ENCODE measurements around the gene FHOD3. TPM values are rescaled to one million over a fixed set of nuclear protein-coding genes. Genes with fewer than 3 reads are reported as not detected.

Gene FHOD3
- total and polyA plus RNA-seq, 7 experiments from 2014 or later: not detected

DNA sequence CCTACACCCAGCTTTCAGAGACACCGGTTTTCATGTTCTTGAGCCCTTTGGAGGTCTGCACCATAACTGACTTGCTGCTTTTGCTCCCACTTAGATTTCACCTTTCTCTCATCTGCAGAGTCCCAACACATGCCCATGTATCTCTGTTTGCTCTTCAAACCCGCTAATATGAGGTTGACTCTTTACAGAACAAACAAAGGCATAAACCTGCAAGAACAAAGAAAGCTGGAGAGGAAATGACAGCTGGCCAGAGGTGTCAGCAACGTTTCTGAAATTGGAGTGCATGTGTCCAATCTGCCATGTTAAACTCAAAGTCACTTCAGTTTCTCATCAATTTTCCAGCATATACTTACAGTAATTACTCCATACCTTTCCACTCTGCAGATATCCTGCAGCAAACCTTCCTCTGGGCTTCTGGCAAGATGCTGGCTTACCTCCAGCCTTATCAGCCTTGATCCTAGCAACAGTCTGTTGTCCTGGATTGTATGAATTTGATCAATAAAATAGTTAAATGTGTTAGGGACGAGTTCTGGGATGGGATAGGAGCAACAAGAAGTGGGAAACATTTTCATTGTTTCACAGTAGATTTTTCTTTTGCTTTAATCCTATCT, 157.4 kb downstream of the FHOD3 start:
- ChIA-PET POLR2A (no interaction called here), CTCF (no interaction called here)
- Histone ChIP-seq H3K27me3 (ENCODE audit: control insufficient read depth in 2 of 2, insufficient read depth in 2 of 2, low read length in 2 of 2) (no peaks in the 10 kb centered on the region), H3K4me3 (ENCODE audit: low read length) (no peak overlapping the region), H3K36me3 (ENCODE audit: control insufficient read depth in 2 of 3, insufficient read depth in 3 of 3, low read length in 3 of 3) (no peaks in the 10 kb centered on the region), H3K4me1 (ENCODE audit: control insufficient read depth in 2 of 2, insufficient read depth in 2 of 2, low read length in 2 of 2) (no peaks in the 10 kb centered on the region), H3K9me3 (ENCODE audit: control insufficient read depth in 2 of 3, low read length in 3 of 3) (no peaks in the 10 kb centered on the region), H3K27ac (ENCODE audit: low read depth, low read length) (no peak overlapping the region)
- no peaks in the 10 kb centered on the region for H3K36me3 Mint-ChIP-seq
- intact Hi-C loops (cut with micrococcal nuclease): no loop called here
- H3K9me3 Mint-ChIP-seq: peaks cover 0 to 4% (median 0%) of the 10 kb centered on the region in 11 donors
- H3K4me3 Mint-ChIP-seq: no peak overlapping the region
- DNase-seq (no peak), ATAC-seq (no peak)
- no peaks in the 10 kb centered on the region for H3K4me1 Mint-ChIP-seq
- peaks cover 4 to 36% (median 18%) of the 10 kb centered on the region in 5 donors for H3K27me3 Mint-ChIP-seq
- H3K27ac Mint-ChIP-seq: no peak overlapping the region

DNA sequence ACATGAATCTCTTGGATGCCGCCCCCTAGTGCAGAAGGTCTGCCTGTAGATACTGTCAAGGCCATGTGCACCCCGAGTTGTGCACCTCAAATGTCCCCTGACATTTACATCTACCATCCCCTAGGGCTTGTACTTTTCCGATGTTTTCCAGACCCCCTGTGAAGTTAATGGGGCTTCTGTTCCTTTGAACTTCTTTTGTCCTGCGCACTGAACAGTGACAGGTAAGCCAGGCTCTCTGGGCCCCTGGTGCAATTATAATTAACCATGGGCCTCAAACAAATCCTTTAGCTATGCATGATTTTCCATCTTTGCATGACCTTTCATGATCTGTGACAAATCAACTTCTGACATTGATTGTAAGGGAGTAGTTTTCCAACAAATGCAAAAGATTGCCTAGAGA, 158.4 kb downstream of the FHOD3 start:
- Histone ChIP-seq H3K9me3 (ENCODE audit: control insufficient read depth in 2 of 3, low read length in 3 of 3) (no peaks in the 10 kb centered on the region), H3K27ac (ENCODE audit: low read depth, low read length) (no peak overlapping the region), H3K27me3 (ENCODE audit: control insufficient read depth in 2 of 2, insufficient read depth in 2 of 2, low read length in 2 of 2) (no peaks in the 10 kb centered on the region), H3K36me3 (ENCODE audit: control insufficient read depth in 2 of 3, insufficient read depth in 3 of 3, low read length in 3 of 3) (no peaks in the 10 kb centered on the region), H3K4me3 (ENCODE audit: low read length) (no peak overlapping the region), H3K4me1 (ENCODE audit: control insufficient read depth in 2 of 2, insufficient read depth in 2 of 2, low read length in 2 of 2) (no peaks in the 10 kb centered on the region)
- Mint-ChIP-seq H3K36me3 (no peaks in the 10 kb centered on the region), H3K4me1 (no peaks in the 10 kb centered on the region), H3K27ac (no peak overlapping the region), H3K4me3 (no peak overlapping the region), H3K27me3 (peaks cover 4 to 33% (median 18%) of the 10 kb centered on the region in 5 donors), H3K9me3 (peaks cover 0 to 2% (median 0%) of the 10 kb centered on the region in 11 donors)
- DNase-seq (no peak), ATAC-seq (no peak)
- ChIA-PET POLR2A (no interaction called here), CTCF (no interaction called here)
- intact Hi-C loops (cut with micrococcal nuclease): no loop called here

DNA sequence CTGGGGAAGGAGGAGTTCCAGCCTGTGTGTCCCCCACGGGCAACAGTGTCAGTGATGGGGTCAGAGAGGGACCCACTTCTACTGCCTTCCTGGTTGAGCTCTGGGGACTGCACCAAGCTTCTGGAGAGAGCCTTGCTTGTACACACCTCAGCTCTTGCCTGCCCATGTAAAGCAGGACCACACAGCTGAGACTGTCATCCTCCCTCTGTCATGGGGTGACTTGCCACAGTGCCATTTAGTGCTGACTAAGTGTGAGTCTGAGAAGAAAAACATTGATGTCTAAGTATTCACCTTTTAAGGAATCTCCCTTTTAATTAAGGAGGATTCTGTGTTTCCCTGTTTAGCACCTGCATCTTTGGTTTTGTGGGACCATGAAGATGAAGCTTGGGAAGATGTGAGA, 159.1 kb downstream of the FHOD3 start:
- Histone ChIP-seq H3K4me3 (ENCODE audit: low read length) (no peak overlapping the region), H3K4me1 (ENCODE audit: control insufficient read depth in 2 of 2, insufficient read depth in 2 of 2, low read length in 2 of 2) (no peaks in the 10 kb centered on the region), H3K27ac (ENCODE audit: low read depth, low read length) (no peak overlapping the region), H3K36me3 (ENCODE audit: control insufficient read depth in 2 of 3, insufficient read depth in 3 of 3, low read length in 3 of 3) (no peaks in the 10 kb centered on the region), H3K27me3 (ENCODE audit: control insufficient read depth in 2 of 2, insufficient read depth in 2 of 2, low read length in 2 of 2) (no peaks in the 10 kb centered on the region), H3K9me3 (ENCODE audit: control insufficient read depth in 2 of 3, low read length in 3 of 3) (no peaks in the 10 kb centered on the region)
- Mint-ChIP-seq H3K4me1 (no peaks in the 10 kb centered on the region), H3K4me3 (no peak overlapping the region), H3K27me3 (peaks cover 4 to 33% (median 18%) of the 10 kb centered on the region in 5 donors), H3K9me3 (peaks cover 0 to 2% (median 0%) of the 10 kb centered on the region in 11 donors), H3K36me3 (no peaks in the 10 kb centered on the region), H3K27ac (no peak overlapping the region)
- CTCF ChIA-PET: no interaction called here
- ATAC-seq (no peak), DNase-seq (no peak)
- intact Hi-C loops (cut with micrococcal nuclease): no loop called here
- POLR2A ChIA-PET: no interaction called here

DNA sequence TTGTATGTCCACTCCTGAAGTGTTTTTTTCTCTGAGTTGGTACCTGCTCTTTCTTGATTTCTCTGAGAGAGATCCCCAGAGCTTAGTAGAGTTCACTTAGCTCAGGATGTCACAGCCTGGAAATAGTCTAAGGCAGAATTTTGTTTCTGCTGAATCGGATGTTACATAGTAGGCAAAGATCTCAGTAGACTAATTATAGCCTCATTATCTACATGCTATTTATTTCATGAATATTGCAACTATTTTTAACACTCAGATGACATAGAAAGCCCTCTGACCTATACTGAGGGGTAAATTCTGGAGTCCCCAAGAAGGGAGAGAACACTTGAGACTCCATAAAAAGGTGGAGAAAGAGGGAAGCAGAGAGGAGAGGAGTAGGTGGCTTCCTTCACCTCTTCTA, 160.2 kb downstream of the FHOD3 start:
- ATAC-seq: no peak
- ChIA-PET POLR2A (no interaction called here), CTCF (no interaction called here)
- Histone ChIP-seq H3K4me3 (ENCODE audit: low read length) (no peak overlapping the region), H3K27ac (ENCODE audit: low read depth, low read length) (no peak overlapping the region), H3K4me1 (ENCODE audit: control insufficient read depth in 2 of 2, insufficient read depth in 2 of 2, low read length in 2 of 2) (no peaks in the 10 kb centered on the region), H3K36me3 (ENCODE audit: control insufficient read depth in 2 of 3, insufficient read depth in 3 of 3, low read length in 3 of 3) (no peaks in the 10 kb centered on the region), H3K27me3 (ENCODE audit: control insufficient read depth in 2 of 2, insufficient read depth in 2 of 2, low read length in 2 of 2) (no peaks in the 10 kb centered on the region), H3K9me3 (ENCODE audit: control insufficient read depth in 2 of 3, low read length in 3 of 3) (no peaks in the 10 kb centered on the region)
- Mint-ChIP-seq H3K4me1 (peaks cover 0 to 1% (median 0%) of the 10 kb centered on the region in 7 donors), H3K36me3 (no peaks in the 10 kb centered on the region), H3K9me3 (peaks cover 0 to 2% (median 0%) of the 10 kb centered on the region in 11 donors), H3K27ac (no peak overlapping the region), H3K27me3 (peaks cover 4 to 31% (median 13%) of the 10 kb centered on the region in 5 donors), H3K4me3 (no peak overlapping the region)
- DNase-seq: no peak
- intact Hi-C loops (cut with micrococcal nuclease): no loop called here

DNA sequence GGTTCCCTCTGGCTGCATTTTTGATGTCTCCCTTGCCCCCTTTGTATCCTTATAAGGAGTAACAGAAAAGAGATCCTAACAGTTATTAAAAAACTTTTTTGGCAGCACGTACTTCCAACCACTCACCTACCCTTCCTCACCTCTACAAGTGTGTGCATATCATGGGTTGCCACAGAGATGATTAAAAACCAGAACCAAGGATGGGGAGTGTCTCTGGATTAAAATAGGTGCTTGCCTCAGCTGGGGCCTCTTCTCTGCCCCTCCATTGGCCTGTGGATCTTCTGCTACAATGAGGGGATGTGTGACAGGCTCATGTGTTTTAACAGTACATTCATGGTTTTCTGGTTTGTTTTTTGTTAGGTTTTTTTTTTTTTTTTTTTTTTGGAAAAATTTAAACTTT, 160.8 kb downstream of the FHOD3 start:
- peaks cover 0 to 1% (median 0%) of the 10 kb centered on the region in 7 donors for H3K4me1 Mint-ChIP-seq
- intact Hi-C loops (cut with micrococcal nuclease): no loop called here
- no peak overlapping the region for H3K4me3 Mint-ChIP-seq
- Histone ChIP-seq H3K36me3 (ENCODE audit: control insufficient read depth in 2 of 3, insufficient read depth in 3 of 3, low read length in 3 of 3) (no peaks in the 10 kb centered on the region), H3K9me3 (ENCODE audit: control insufficient read depth in 2 of 3, low read length in 3 of 3) (no peaks in the 10 kb centered on the region), H3K27ac (ENCODE audit: low read depth, low read length) (no peak overlapping the region), H3K27me3 (ENCODE audit: control insufficient read depth in 2 of 2, insufficient read depth in 2 of 2, low read length in 2 of 2) (no peaks in the 10 kb centered on the region), H3K4me3 (ENCODE audit: low read length) (no peak overlapping the region), H3K4me1 (ENCODE audit: control insufficient read depth in 2 of 2, insufficient read depth in 2 of 2, low read length in 2 of 2) (no peaks in the 10 kb centered on the region)
- ChIA-PET POLR2A (no interaction called here), CTCF (no interaction called here)
- peaks cover 4 to 24% (median 13%) of the 10 kb centered on the region in 5 donors for H3K27me3 Mint-ChIP-seq
- DNase-seq (no peak), ATAC-seq (no peak)
- no peaks in the 10 kb centered on the region for H3K36me3 Mint-ChIP-seq
- H3K9me3 Mint-ChIP-seq: peaks cover 0 to 2% (median 0%) of the 10 kb centered on the region in 11 donors
- no peak overlapping the region for H3K27ac Mint-ChIP-seq

DNA sequence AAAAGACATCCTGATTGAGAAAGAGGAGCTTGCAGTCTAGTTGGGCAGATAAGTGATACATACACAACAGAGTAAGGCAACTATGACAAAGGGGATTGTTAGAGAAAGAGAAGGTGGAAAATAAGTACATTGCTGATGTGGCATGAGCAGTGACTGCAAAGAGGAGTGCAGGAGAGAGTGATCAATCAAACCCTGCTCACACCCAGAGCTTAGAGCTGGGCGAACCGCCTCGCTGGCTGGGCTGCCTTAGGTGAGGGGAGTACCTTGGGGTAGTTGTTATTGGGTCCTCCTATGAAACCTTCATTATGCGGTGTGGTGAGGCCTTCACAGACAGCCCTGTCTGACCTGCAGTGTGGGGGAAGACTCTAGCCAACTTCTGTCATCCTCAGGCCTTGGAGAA, 161.7 kb downstream of the FHOD3 start:
- ATAC-seq: no peak
- H3K27ac Mint-ChIP-seq: no peak overlapping the region
- peaks cover 0 to 21% (median 10%) of the 10 kb centered on the region in 5 donors for H3K27me3 Mint-ChIP-seq
- no peaks in the 10 kb centered on the region for H3K36me3 ChIP-seq (ENCODE audit: control insufficient read depth in 2 of 3, insufficient read depth in 3 of 3, low read length in 3 of 3)
- no peaks in the 10 kb centered on the region for H3K27me3 ChIP-seq (ENCODE audit: control insufficient read depth in 2 of 2, insufficient read depth in 2 of 2, low read length in 2 of 2)
- no peaks in the 10 kb centered on the region for H3K4me1 ChIP-seq (ENCODE audit: control insufficient read depth in 2 of 2, insufficient read depth in 2 of 2, low read length in 2 of 2)
- no peaks in the 10 kb centered on the region for H3K36me3 Mint-ChIP-seq
- H3K9me3 ChIP-seq (ENCODE audit: control insufficient read depth in 2 of 3, low read length in 3 of 3): no peaks in the 10 kb centered on the region
- no peak overlapping the region for H3K27ac ChIP-seq (ENCODE audit: low read depth, low read length)
- H3K4me3 ChIP-seq (ENCODE audit: low read length): no peak overlapping the region
- no peak overlapping the region for H3K4me3 Mint-ChIP-seq
- ChIA-PET CTCF (no interaction called here), POLR2A (no interaction called here)
- intact Hi-C loops (cut with micrococcal nuclease): no loop called here
- H3K9me3 Mint-ChIP-seq: peaks cover 0 to 2% (median 0%) of the 10 kb centered on the region in 11 donors
- DNase-seq: no peak
- H3K4me1 Mint-ChIP-seq: peaks cover 0 to 1% (median 0%) of the 10 kb centered on the region in 7 donors

DNA sequence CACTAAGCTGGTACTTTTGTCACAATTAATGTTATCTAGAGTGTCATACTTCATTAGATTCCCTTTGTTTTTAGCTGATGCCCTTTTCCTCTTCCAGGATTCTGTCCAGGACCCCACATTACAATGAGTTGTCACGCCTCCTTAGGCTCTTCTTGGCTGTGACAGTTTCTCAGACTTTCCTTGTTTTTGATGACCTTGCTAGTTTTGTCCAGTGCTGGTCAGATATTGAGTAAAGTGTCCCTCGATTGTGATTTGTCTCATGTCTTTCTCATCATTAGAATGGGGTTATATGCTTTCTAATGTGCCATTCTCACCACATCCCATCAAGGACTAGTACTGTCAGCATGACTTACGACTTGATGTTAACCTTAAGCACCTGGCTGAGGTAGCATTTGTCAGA, 162.3 kb downstream of the FHOD3 start:
- CTCF ChIA-PET: no interaction called here
- H3K4me1 ChIP-seq (ENCODE audit: control insufficient read depth in 2 of 2, insufficient read depth in 2 of 2, low read length in 2 of 2): no peaks in the 10 kb centered on the region
- intact Hi-C loops (cut with micrococcal nuclease): no loop called here
- no peak overlapping the region for H3K27ac Mint-ChIP-seq
- no peak overlapping the region for H3K4me3 ChIP-seq (ENCODE audit: low read length)
- DNase-seq (no peak), ATAC-seq (no peak)
- POLR2A ChIA-PET: no interaction called here
- no peak overlapping the region for H3K27ac ChIP-seq (ENCODE audit: low read depth, low read length)
- H3K4me1 Mint-ChIP-seq: peaks cover 0 to 1% (median 0%) of the 10 kb centered on the region in 7 donors
- peaks cover 0 to 17% (median 4%) of the 10 kb centered on the region in 5 donors for H3K27me3 Mint-ChIP-seq
- no peaks in the 10 kb centered on the region for H3K27me3 ChIP-seq (ENCODE audit: control insufficient read depth in 2 of 2, insufficient read depth in 2 of 2, low read length in 2 of 2)
- H3K36me3 ChIP-seq (ENCODE audit: control insufficient read depth in 2 of 3, insufficient read depth in 3 of 3, low read length in 3 of 3): no peaks in the 10 kb centered on the region
- no peaks in the 10 kb centered on the region for H3K9me3 ChIP-seq (ENCODE audit: control insufficient read depth in 2 of 3, low read length in 3 of 3)
- no peak overlapping the region for H3K4me3 Mint-ChIP-seq
- H3K36me3 Mint-ChIP-seq: no peaks in the 10 kb centered on the region
- H3K9me3 Mint-ChIP-seq: peaks cover 0 to 2% (median 0%) of the 10 kb centered on the region in 11 donors

Measured in naive thymus-derived CD4-positive, alpha-beta T cell (primary cell).